HG03439 (cell line): Measurements from ENCODE around the gene IL1RAPL1.

Source experiments
- ATAC-seq: cut with Tn5 transposase; IDR thresholded peaks from one replicate; pipeline ENCODE4 v1.9.1; 2021; ENCODE audit warnings: mild to moderate bottlenecking, moderate library complexity; ENCODE audit not compliant: unreplicated experiment

The IL1RAPL1 gene

GRCh38 chrX:29604381-29604780, 1017.1 kb downstream of the IL1RAPL1 start:
- no peak for ATAC-seq

- no peak for ATAC-seq
Measured at GRCh38 chrX:29617276-29617675, 1030.0 kb downstream of the IL1RAPL1 start.

GRCh38 chrX:29617725-29618124, 1030.5 kb downstream of the IL1RAPL1 start:
- ATAC-seq = no peak

GRCh38 chrX:29627833-29628232, 1040.6 kb downstream of the IL1RAPL1 start:
- no peak for ATAC-seq

- ATAC-seq = no peak
Measured at GRCh38 chrX:29634516-29634915, 1047.3 kb downstream of the IL1RAPL1 start.

- no peak for ATAC-seq
Measured at GRCh38 chrX:29636331-29636730, 1049.1 kb downstream of the IL1RAPL1 start.

- no peak for ATAC-seq
Measured at GRCh38 chrX:29640106-29640505, 1052.9 kb downstream of the IL1RAPL1 start.

- no peak for ATAC-seq
Measured at GRCh38 chrX:29641461-29641860, 1054.2 kb downstream of the IL1RAPL1 start.

GRCh38 chrX:29643181-29643580, 1055.9 kb downstream of the IL1RAPL1 start:
- no peak for ATAC-seq

- no peak for ATAC-seq
Measured at GRCh38 chrX:29648161-29648560, 1060.9 kb downstream of the IL1RAPL1 start.

- no peak for ATAC-seq
Measured at GRCh38 chrX:29652484-29652883, 1065.2 kb downstream of the IL1RAPL1 start.

GRCh38 chrX:29653721-29654120, 1066.5 kb downstream of the IL1RAPL1 start:
- no peak for ATAC-seq

GRCh38 chrX:29659911-29660310, 1072.7 kb downstream of the IL1RAPL1 start:
- ATAC-seq = no peak

- ATAC-seq = no peak
Measured at GRCh38 chrX:29661290-29661689, 1074.0 kb downstream of the IL1RAPL1 start.

GRCh38 chrX:29662101-29662500, 1074.9 kb downstream of the IL1RAPL1 start:
- no peak for ATAC-seq

GRCh38 chrX:29662759-29663503, 1075.7 kb downstream of the IL1RAPL1 start:
- ATAC-seq = no peak

- no peak for ATAC-seq
Measured at GRCh38 chrX:29665532-29665931, 1078.3 kb downstream of the IL1RAPL1 start.

GRCh38 chrX:29666366-29666765, 1079.1 kb downstream of the IL1RAPL1 start:
- no peak for ATAC-seq

- no peak for ATAC-seq
Measured at GRCh38 chrX:29671421-29671820, 1084.2 kb downstream of the IL1RAPL1 start.

GRCh38 chrX:29687687-29688086, 1100.4 kb downstream of the IL1RAPL1 start:
- no peak for ATAC-seq

- no peak for ATAC-seq
Measured at GRCh38 chrX:29690061-29690460, 1102.8 kb downstream of the IL1RAPL1 start.

GRCh38 chrX:29691044-29691443, 1103.8 kb downstream of the IL1RAPL1 start:
- ATAC-seq = no peak

- no peak for ATAC-seq
Measured at GRCh38 chrX:29693912-29694311, 1106.7 kb downstream of the IL1RAPL1 start.
